GM21360 (cell line): ENCODE data around the gene DOHH.
"Not testable (repeated sequence)": the region's sequence is repeated elsewhere in the genome, so short reads cannot be mapped to it uniquely, and the experiment has no call there.

Experiments used
- ATAC-seq: cut with Tn5 transposase; IDR thresholded peaks from one replicate; pipeline ENCODE4 v1.9.1; 2021; ENCODE audit warnings: mild to moderate bottlenecking, moderate library complexity; ENCODE audit not compliant: unreplicated experiment

Gene DOHH

GRCh38 chr19:3520166-3521103, 20.0 kb upstream of the DOHH start:
- ATAC-seq, result no peak

- ATAC-seq, result no peak
Observed at GRCh38 chr19:3519126-3519525, 18.7 kb upstream of the DOHH start.

GRCh38 chr19:3518659-3519058, 18.2 kb upstream of the DOHH start:
- ATAC-seq, result no peak

GRCh38 chr19:3518255-3518654, 17.8 kb upstream of the DOHH start:
- ATAC-seq, result no peak

GRCh38 chr19:3517638-3518037, 17.2 kb upstream of the DOHH start:
- ATAC-seq, result no peak

GRCh38 chr19:3516675-3517207, 16.3 kb upstream of the DOHH start:
- ATAC-seq, result no peak

GRCh38 chr19:3515891-3516422, 15.5 kb upstream of the DOHH start:
- no peak for ATAC-seq

GRCh38 chr19:3514930-3515329, 14.5 kb upstream of the DOHH start:
- ATAC-seq, result no peak

- ATAC-seq, result no peak
Observed at GRCh38 chr19:3513229-3514140, 13.0 kb upstream of the DOHH start.

- no peak for ATAC-seq
Observed at GRCh38 chr19:3512562-3513228, 12.2 kb upstream of the DOHH start.

GRCh38 chr19:3511506-3512251, 11.2 kb upstream of the DOHH start:
- ATAC-seq, result no peak

GRCh38 chr19:3510727-3511126, 10.3 kb upstream of the DOHH start:
- ATAC-seq, result no peak

- no peak for ATAC-seq
Observed at GRCh38 chr19:3509566-3509989, 9.1 kb upstream of the DOHH start.

- ATAC-seq, result no peak
Observed at GRCh38 chr19:3508771-3509535, 8.5 kb upstream of the DOHH start.

- not testable (repeated sequence) for ATAC-seq
Observed at GRCh38 chr19:3508121-3508661, 7.7 kb upstream of the DOHH start.

GRCh38 chr19:3507371-3508120, 7.1 kb upstream of the DOHH start:
- no peak for ATAC-seq

- peak; percentile 11 for ATAC-seq
Observed at GRCh38 chr19:3506384-3507340, 6.2 kb upstream of the DOHH start.
